Urinary bladder (tissue), 4 donors: ENCODE measurements around the gene MEIS3. TPM values are rescaled to one million over a fixed set of nuclear protein-coding genes. Genes with fewer than 3 reads are reported as not detected.

Experiments
- DNase-seq: peaks from one replicate; pipeline ENCODE4 v3.0.0-alpha.2; 2015; ENCODE audit errors: extremely low spot score
- H3K27ac ChIP-seq: one replicate; pipeline ENCODE4 v1.5.1; 2013; ENCODE audit warnings: low read depth, mild to moderate bottlenecking, moderate library complexity
- H3K36me3 ChIP-seq: one replicate; pipeline ENCODE4 v1.6.1; 2013; ENCODE audit warnings: mild to moderate bottlenecking, moderate library complexity; ENCODE audit not compliant: insufficient read depth
- H3K4me1 ChIP-seq: one replicate; pipeline ENCODE4 v1.6.1; 2013; ENCODE audit warnings: mild to moderate bottlenecking, moderate library complexity; ENCODE audit not compliant: insufficient read depth
- H3K4me3 ChIP-seq: one replicate; pipeline ENCODE4 v1.5.1; 2013; ENCODE audit warnings: low read depth, low read length
- WGBS: extraction: QIAGEN DNeasy Blood & Tissue Kit; methylation state at CpG from one replicate; pipeline ENCODE4 v1.1.7; 2013; 5-methylcytosine and 5-hydroxymethylcytosine counted together
- polyA plus RNA-seq: library from polyadenylated mRNA; stranded (reverse); fragments of 200-250 nt; gene quantifications from one replicate; pipeline ENCODE4 v1.2.3, GENCODE V29; 2013
- total RNA-seq: library from RNA; depleted of rRNA; stranded (reverse); fragments of >200 nt; gene quantifications from one replicate; pipeline ENCODE4 v1.2.3, GENCODE V29; 2014
- donor health status: healthy with polysubstance abuse.
- donor health status: healthy.

The MEIS3 gene
- total and polyA plus RNA-seq, 2 donors: 32.6 to 58.5 TPM

GRCh38 chr19:47429140-47429793 is 9.9 kb upstream of the MEIS3 start:
- peaks cover 2% of the 10 kb centered on the region for H3K4me1 ChIP-seq
- WGBS: 28% methylated on average over 20 of the region's 20 CpGs
- H3K27ac ChIP-seq: no peak overlapping the region
- H3K36me3 ChIP-seq: no peaks in the 10 kb centered on the region
- DNase-seq: no peak
- H3K4me3 ChIP-seq: no peak overlapping the region

- Histone ChIP-seq H3K27ac (no peak overlapping the region), H3K36me3 (no peaks in the 10 kb centered on the region), H3K4me1 (peaks cover 2% of the 10 kb centered on the region), H3K4me3 (no peak overlapping the region)
- under 1% methylated on average over 27 of the region's 27 CpGs for WGBS
- DNase-seq: peak; percentile 90
Observed at GRCh38 chr19:47428177-47428894, 9.0 kb upstream of the MEIS3 start.

- H3K4me1 ChIP-seq: peaks cover 2% of the 10 kb centered on the region
- DNase-seq: peak; percentile 50
- whole genome bisulfite sequencing: 5% methylated on average over 17 of the region's 17 CpGs
- no peaks in the 10 kb centered on the region for H3K36me3 ChIP-seq
- H3K27ac ChIP-seq: no peak overlapping the region
- no peak overlapping the region for H3K4me3 ChIP-seq
Observed at GRCh38 chr19:47427241-47428176, 8.2 kb upstream of the MEIS3 start.

GRCh38 chr19:47423203-47423882 is 4.0 kb upstream of the MEIS3 start:
- 26% methylated on average over 19 of the region's 19 CpGs for WGBS
- Histone ChIP-seq H3K36me3 (no peaks in the 10 kb centered on the region), H3K27ac (no peak overlapping the region), H3K4me1 (no peaks in the 10 kb centered on the region), H3K4me3 (no peak overlapping the region)
- no peak for DNase-seq

GRCh38 chr19:47422417-47423163 is 3.3 kb upstream of the MEIS3 start:
- 34% methylated on average over 1 of the region's 1 CpG for WGBS
- Histone ChIP-seq H3K36me3 (no peaks in the 10 kb centered on the region), H3K27ac (no peak overlapping the region), H3K4me3 (no peak overlapping the region), H3K4me1 (no peaks in the 10 kb centered on the region)
- no peak for DNase-seq

- 2% methylated on average over 31 of the region's 31 CpGs for WGBS
- Histone ChIP-seq H3K36me3 (no peaks in the 10 kb centered on the region), H3K4me1 (no peaks in the 10 kb centered on the region), H3K4me3 (no peak overlapping the region), H3K27ac (no peak overlapping the region)
- no peak for DNase-seq
Observed at GRCh38 chr19:47421844-47422395, 2.6 kb upstream of the MEIS3 start.

- Histone ChIP-seq H3K36me3 (no peaks in the 10 kb centered on the region), H3K27ac (no peak overlapping the region), H3K4me3 (no peak overlapping the region), H3K4me1 (no peaks in the 10 kb centered on the region)
- 22% methylated on average over 16 of the region's 16 CpGs for WGBS
- DNase-seq: no peak
Observed at GRCh38 chr19:47421244-47421786, 2.0 kb upstream of the MEIS3 start.

- H3K4me1 ChIP-seq: no peaks in the 10 kb centered on the region
- DNase-seq: no peak
- H3K27ac ChIP-seq: no peak overlapping the region
- H3K36me3 ChIP-seq: no peaks in the 10 kb centered on the region
- WGBS: 29% methylated on average over 19 of the region's 19 CpGs
- H3K4me3 ChIP-seq: no peak overlapping the region
Observed at GRCh38 chr19:47419789-47420188, 462 bp upstream of the MEIS3 start.

GRCh38 chr19:47418692-47419029 is 666 bp downstream of the MEIS3 start:
- Histone ChIP-seq H3K4me1 (no peaks in the 10 kb centered on the region), H3K27ac (no peak overlapping the region), H3K36me3 (no peaks in the 10 kb centered on the region), H3K4me3 (peak overlapping the region; percentile 75)
- no peak for DNase-seq
- 1% methylated on average over 9 of the region's 9 CpGs for WGBS

GRCh38 chr19:47417746-47418691 is 1.3 kb downstream of the MEIS3 start:
- Histone ChIP-seq H3K36me3 (no peaks in the 10 kb centered on the region), H3K4me3 (peak overlapping the region; percentile 75), H3K4me1 (no peaks in the 10 kb centered on the region), H3K27ac (no peak overlapping the region)
- DNase-seq: no peak
- WGBS: 7% methylated on average over 34 of the region's 34 CpGs

- WGBS: 39% methylated on average over 18 of the region's 18 CpGs
- H3K27ac ChIP-seq: no peak overlapping the region
- no peaks in the 10 kb centered on the region for H3K4me1 ChIP-seq
- H3K36me3 ChIP-seq: no peaks in the 10 kb centered on the region
- no peak for DNase-seq
- no peak overlapping the region for H3K4me3 ChIP-seq
Observed at GRCh38 chr19:47417107-47417745, 2.1 kb downstream of the MEIS3 start.
